C4-2B (cell line): Measurements from ENCODE around the gene CYTH4.

Experiments
- H3K27ac ChIP-seq: fragments of 450-650 bp; 2 replicates; pipeline ENCODE4 v1.5.1; 2017
- CTCF ChIP-seq: fragments of 450-650 bp; conservative IDR thresholded peaks from 2 replicates; pipeline ENCODE4 v1.5.1; 2017; ENCODE audit warnings: mild to moderate bottlenecking
- ZFX ChIP-seq: fragments of 450-650 bp; IDR thresholded peaks from 2 replicates; pipeline ENCODE4 v1.6.1; 2017

Gene CYTH4

DNA sequence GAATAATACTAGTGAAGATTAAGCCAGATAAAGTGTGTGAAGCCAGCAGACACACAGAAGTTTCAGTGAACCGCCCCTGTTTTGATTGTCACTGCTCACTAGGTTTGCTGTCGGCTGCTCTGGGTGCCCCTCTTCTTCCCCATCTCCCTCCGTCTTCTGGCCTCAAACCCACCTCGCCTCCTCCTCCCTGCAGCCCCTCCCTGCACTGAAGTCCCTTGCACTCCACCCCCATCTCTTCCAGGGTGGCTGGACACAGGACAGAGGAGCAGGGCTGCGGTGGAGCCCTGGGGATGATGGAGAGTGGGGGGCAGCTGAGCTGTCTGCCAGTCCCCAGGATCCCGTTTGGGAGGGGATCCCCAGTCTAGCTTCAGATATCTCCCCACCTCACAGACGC, 53.5 kb downstream of the CYTH4 start:
- no peak for TF ChIP-seq ZFX
- peak overlapping the region; percentile 5; the same call in 1 of the 2 replicates for H3K27ac ChIP-seq

DNA sequence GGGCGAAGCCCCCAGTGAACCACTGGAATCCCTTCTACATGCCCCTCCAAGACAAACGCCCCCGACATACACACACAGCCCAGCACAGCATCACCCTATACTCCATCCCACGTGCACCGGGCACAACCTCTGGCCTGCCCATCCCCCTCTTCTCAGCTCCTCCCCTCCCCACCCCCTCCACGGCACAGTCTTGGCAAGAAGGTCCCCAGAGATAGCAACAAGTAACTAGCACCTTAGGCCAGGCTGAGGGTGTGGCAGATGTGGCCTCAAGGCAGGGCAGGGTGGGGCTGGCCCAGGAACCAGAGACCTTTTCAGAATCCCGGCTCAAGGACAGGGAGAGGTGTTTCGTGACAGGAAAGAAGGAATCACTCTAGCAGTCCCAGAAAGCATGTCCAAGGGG, 54.3 kb downstream of the CYTH4 start:
- TF ChIP-seq CTCF (no peak), ZFX (no peak)
- no peak overlapping the region for H3K27ac ChIP-seq

GRCh38 chr22:37337204-37337943, 55.1 kb downstream of the CYTH4 start:
- no peak for TF ChIP-seq ZFX
- TF ChIP-seq CTCF: no peak
- no peak overlapping the region for H3K27ac ChIP-seq

GRCh38 chr22:37338539-37339246, 56.4 kb downstream of the CYTH4 start:
- TF ChIP-seq CTCF (no peak), ZFX (no peak)
- H3K27ac ChIP-seq: no peak overlapping the region

DNA sequence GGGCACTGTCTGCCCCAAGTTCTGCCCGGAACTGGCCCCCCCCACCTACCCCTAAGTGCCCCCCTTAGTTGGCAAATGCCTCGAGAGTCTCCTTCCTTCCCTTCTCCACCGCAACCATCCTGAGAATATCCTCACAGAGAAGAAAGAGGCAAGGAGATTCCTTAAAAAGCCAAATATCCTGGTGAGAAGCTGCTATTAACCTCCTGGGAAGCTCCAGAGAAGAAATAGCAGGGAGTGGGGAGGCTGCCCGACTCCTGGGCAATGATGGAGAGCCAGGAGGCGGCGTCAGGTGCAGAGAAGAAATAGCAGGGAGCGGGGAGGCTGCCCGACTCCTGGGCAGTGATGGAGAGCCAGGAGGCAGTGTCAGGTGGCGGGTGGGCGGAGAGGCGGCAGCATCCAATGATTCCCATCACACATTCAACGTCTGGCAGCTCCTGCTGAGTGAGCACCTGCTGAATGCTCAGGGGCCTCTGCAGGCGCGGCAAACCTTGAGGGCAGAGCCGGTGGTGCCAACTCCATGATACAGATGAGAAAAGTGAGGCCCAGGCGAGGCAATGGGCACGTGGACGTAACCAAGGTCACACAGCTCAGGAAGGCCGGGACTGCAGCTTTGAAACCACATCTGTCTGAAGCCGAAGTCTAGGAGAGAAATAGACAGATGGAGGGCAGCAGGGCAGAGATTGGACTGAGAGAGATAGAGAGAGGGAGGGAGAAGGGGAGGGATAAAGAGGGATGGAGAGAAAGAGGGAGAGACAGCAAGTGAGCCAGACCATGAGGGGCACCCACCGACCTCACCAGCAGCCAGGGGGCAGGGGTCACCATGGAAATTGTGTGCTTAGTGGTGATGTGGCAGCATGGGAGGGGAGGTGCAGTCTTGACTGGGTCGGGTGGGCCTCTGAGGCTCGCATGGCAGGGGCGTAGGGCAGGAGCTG, 58.3 kb downstream of the CYTH4 start:
- no peak overlapping the region for H3K27ac ChIP-seq
- no peak for TF ChIP-seq CTCF
- TF ChIP-seq ZFX: no peak

DNA sequence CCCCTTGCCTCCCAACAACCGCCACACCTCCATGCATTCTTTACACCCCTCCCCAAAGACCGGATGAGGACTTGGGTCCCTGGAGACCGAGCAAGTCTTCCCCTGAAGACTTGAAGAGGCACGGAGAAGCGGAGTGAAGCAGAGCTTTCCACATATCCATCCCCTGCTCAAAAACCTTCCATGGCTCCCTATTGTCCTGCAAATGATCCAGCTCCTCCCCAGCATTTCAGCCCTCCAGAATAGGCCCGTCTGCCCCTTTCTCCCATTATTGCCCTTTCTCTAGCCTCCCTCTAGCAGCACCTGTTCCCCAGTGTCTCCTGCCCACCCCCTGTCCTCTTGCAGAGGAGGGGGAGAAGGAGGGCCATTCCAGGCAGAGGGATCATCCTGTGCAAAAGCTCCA, 59.8 kb downstream of the CYTH4 start:
- TF ChIP-seq ZFX: no peak
- no peak for TF ChIP-seq CTCF
- no peak overlapping the region for H3K27ac ChIP-seq

- no peak for TF ChIP-seq CTCF
- TF ChIP-seq ZFX: no peak
Observed at GRCh38 chr22:37343348-37343747, 61.0 kb downstream of the CYTH4 start.

More at GRCh38 chr22:37343348-37343747, 61.0 kb downstream of the CYTH4 start:
- no peak overlapping the region for H3K27ac ChIP-seq
